Natural killer cell (primary cell): ENCODE results near the gene PRKAG2. TPM values are rescaled to one million over a fixed set of nuclear protein-coding genes. Genes with fewer than 3 reads are reported as not detected.

Experiments
- ATAC-seq, 3 donors: fragments of 150-1000 bp in 2 of 3; fragments of 200-7000 bp in 1 of 3; cut with Tn5 transposase; 1 replicate in 1 of 3; 2 replicates in 2 of 3; pipeline ENCODE4 v1.10.0; 2021; ENCODE audit warnings: mild to moderate bottlenecking in 2 of 3, moderate library complexity in 2 of 3
- DNase-seq, 2 donors: peaks; one replicate each; pipeline versions ENCODE4 v3.0.0 to v3.0.0-alpha.2; 2013 to 2021; ENCODE audit warnings: mixed read lengths in 1 of 2
- H3K27ac ChIP-seq: one replicate; pipeline ENCODE4 v1.5.1; 2013; ENCODE audit warnings: mild to moderate bottlenecking, low read length
- H3K27me3 ChIP-seq: one replicate; pipeline ENCODE4 v1.6.1; 2013; ENCODE audit warnings: low read length; ENCODE audit not compliant: control insufficient read depth, insufficient read depth
- H3K36me3 ChIP-seq: one replicate; pipeline ENCODE4 v1.6.1; 2013; ENCODE audit warnings: low read length; ENCODE audit not compliant: control insufficient read depth, insufficient read depth
- H3K4me1 ChIP-seq: one replicate; pipeline ENCODE4 v1.6.1; 2013; ENCODE audit warnings: low read length; ENCODE audit not compliant: control insufficient read depth, insufficient read depth
- H3K4me3 ChIP-seq: one replicate; pipeline ENCODE4 v1.5.1; 2013; ENCODE audit warnings: low read length
- H3K9me3 ChIP-seq: one replicate; pipeline ENCODE4 v1.6.1; 2013; ENCODE audit warnings: low read length; ENCODE audit not compliant: control insufficient read depth, insufficient read depth
- H3K27ac Mint-ChIP-seq, 2 donors: one replicate each; pipeline ENCODE4 v1.8.0; 2022; ENCODE audit warnings: mild to moderate bottlenecking in 2 of 2, mixed read lengths in 2 of 2, moderate library complexity in 1 of 2
- H3K27me3 Mint-ChIP-seq, 2 donors: one replicate each; pipeline ENCODE4 v1.8.0; 2022; ENCODE audit warnings: low read depth in 2 of 2, mixed read lengths in 2 of 2
- H3K36me3 Mint-ChIP-seq: one replicate; pipeline ENCODE4 v1.8.0; 2022; ENCODE audit warnings: mixed read lengths
- H3K4me1 Mint-ChIP-seq, 2 donors: one replicate each; pipeline ENCODE4 v1.8.0; 2022; ENCODE audit warnings: mixed read lengths in 2 of 2
- H3K4me3 Mint-ChIP-seq: one replicate; pipeline ENCODE4 v1.8.0; 2022; ENCODE audit warnings: mild to moderate bottlenecking, moderate library complexity, mixed read lengths
- H3K9me3 Mint-ChIP-seq, 2 donors: one replicate each; pipeline ENCODE4 v1.8.0; 2022; ENCODE audit warnings: mixed read lengths in 2 of 2
- WGBS: methylation state at CpG from one replicate; pipeline ENCODE4 v1.1.7; 2013; ENCODE audit warnings: missing lambda C conversion rate; ENCODE audit not compliant: insufficient coverage; 5-methylcytosine and 5-hydroxymethylcytosine counted together
- intact Hi-C: fragments of 100-400 bp; cut with micrococcal nuclease; formaldehyde crosslinking; loops from one replicate; pipeline ENCODE4 v1.14.2; 2022
- total RNA-seq, 4 donors: library from RNA; stranded (reverse); fragments of 120-200 nt in 1 of 4; gene quantifications; one replicate each; pipeline versions ENCODE4 v1.2.3 to v1.2.4, GENCODE V29; 2013 to 2022
- TF ChIP-seq, protein P1 (sequence below): fragments of 200-600 bp; IDR thresholded peaks from one replicate; pipeline ENCODE4 v1.8.0; 2022; ENCODE audit warnings: antibody characterized with exemption

Gene PRKAG2
- total RNA-seq, 3 donors from 2014 or later (not counting 1 experiment from before 2014, with no cell fraction given), result 42.6 to 66.5 (median 64.4) TPM

DNA sequence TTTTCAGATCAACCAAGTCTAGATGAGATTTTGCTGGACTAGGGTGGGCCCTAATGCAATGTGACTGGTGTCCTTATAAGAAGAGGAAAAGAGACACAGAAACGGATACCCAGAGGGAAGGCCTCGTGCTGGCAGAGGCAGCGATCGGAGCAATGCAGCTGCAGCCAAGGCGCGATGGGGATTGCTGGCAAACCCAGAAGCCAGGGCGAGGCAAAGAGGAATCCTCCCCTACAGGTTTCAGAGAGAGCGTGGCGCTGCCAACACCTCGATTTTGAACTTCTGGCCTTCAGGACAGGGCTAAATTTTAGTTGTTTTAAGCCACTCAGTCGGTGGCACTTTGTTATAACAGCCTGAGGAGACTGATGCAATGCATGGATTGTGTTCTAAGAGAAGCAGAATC lies 200.2 kb downstream of the PRKAG2 start:
- Histone ChIP-seq H3K27ac (no peak overlapping the region), H3K4me1 (peaks cover 24% of the 10 kb centered on the region), H3K27me3 (no peaks in the 10 kb centered on the region), H3K4me3 (no peak overlapping the region), H3K36me3 (peaks cover 4% of the 10 kb centered on the region), H3K9me3 (no peaks in the 10 kb centered on the region)
- H3K27ac Mint-ChIP-seq, result no peak overlapping the region
- DNase-seq (no peak), ATAC-seq (no peak)
- TF ChIP-seq, protein P1, sequence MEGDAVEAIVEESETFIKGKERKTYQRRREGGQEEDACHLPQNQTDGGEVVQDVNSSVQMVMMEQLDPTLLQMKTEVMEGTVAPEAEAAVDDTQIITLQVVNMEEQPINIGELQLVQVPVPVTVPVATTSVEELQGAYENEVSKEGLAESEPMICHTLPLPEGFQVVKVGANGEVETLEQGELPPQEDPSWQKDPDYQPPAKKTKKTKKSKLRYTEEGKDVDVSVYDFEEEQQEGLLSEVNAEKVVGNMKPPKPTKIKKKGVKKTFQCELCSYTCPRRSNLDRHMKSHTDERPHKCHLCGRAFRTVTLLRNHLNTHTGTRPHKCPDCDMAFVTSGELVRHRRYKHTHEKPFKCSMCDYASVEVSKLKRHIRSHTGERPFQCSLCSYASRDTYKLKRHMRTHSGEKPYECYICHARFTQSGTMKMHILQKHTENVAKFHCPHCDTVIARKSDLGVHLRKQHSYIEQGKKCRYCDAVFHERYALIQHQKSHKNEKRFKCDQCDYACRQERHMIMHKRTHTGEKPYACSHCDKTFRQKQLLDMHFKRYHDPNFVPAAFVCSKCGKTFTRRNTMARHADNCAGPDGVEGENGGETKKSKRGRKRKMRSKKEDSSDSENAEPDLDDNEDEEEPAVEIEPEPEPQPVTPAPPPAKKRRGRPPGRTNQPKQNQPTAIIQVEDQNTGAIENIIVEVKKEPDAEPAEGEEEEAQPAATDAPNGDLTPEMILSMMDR, result no peak
- no peaks in the 10 kb centered on the region for H3K9me3 Mint-ChIP-seq
- intact Hi-C loops, result no loop called here
- 87% methylated on average over 11 of the region's 11 CpGs for WGBS
- H3K4me1 Mint-ChIP-seq, result peaks cover 34 to 48% of the 10 kb centered on the region in 2 donors
- H3K36me3 Mint-ChIP-seq, result no peaks in the 10 kb centered on the region
- H3K4me3 Mint-ChIP-seq, result no peak overlapping the region
- no peaks in the 10 kb centered on the region for H3K27me3 Mint-ChIP-seq

DNA sequence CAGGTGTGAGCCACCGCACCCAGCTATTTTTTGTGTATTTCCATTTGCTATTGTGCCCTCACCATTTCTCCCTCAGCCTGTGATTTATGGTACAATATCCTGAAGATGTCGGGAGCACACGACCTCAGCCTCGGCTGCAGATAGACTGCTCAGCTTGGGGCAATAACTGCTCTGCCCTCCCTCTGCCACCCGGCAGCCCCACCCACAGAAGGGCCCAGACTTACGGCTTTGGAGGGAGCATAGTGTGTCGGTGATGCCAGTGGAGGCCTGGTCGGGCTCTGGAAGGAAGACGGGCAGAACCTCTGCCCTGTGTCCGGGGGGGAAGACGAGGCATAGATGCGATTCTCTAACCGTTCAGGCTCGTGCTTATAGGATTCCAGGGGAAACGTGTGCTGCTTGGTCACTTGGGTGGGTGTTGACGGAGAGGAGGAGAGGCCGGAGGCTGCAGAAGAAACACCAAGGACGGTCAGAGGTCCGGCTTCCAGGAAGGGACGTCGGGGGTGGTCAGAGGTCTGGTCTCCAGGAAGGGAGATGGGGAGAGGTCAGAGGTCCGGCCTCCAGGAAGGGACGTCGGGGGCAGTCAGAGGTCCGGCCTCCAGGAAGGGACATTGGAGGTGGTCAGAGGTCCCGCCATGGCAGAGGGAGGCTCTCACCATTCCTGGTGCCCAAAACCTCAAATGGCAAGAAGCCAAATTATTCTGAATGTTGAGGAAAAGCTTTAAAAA lies 201.6 kb downstream of the PRKAG2 start:
- DNase-seq, result no peak
- no peaks in the 10 kb centered on the region for H3K9me3 Mint-ChIP-seq
- TF ChIP-seq, protein P1, result no peak
- no peaks in the 10 kb centered on the region for H3K27me3 ChIP-seq
- H3K4me1 Mint-ChIP-seq, result peaks cover 32 to 38% of the 10 kb centered on the region in 2 donors
- H3K27ac Mint-ChIP-seq, result no peak overlapping the region
- H3K27ac ChIP-seq, result no peak overlapping the region
- 93% methylated on average over 26 of the region's 26 CpGs for WGBS
- H3K36me3 ChIP-seq, result peaks cover 4% of the 10 kb centered on the region
- H3K36me3 Mint-ChIP-seq, result no peaks in the 10 kb centered on the region
- H3K9me3 ChIP-seq, result no peaks in the 10 kb centered on the region
- H3K4me1 ChIP-seq, result peaks cover 24% of the 10 kb centered on the region
- no peak overlapping the region for H3K4me3 Mint-ChIP-seq
- ATAC-seq, result no peak
- H3K27me3 Mint-ChIP-seq, result no peaks in the 10 kb centered on the region
- no peak overlapping the region for H3K4me3 ChIP-seq
- intact Hi-C loops, result no loop called here

DNA sequence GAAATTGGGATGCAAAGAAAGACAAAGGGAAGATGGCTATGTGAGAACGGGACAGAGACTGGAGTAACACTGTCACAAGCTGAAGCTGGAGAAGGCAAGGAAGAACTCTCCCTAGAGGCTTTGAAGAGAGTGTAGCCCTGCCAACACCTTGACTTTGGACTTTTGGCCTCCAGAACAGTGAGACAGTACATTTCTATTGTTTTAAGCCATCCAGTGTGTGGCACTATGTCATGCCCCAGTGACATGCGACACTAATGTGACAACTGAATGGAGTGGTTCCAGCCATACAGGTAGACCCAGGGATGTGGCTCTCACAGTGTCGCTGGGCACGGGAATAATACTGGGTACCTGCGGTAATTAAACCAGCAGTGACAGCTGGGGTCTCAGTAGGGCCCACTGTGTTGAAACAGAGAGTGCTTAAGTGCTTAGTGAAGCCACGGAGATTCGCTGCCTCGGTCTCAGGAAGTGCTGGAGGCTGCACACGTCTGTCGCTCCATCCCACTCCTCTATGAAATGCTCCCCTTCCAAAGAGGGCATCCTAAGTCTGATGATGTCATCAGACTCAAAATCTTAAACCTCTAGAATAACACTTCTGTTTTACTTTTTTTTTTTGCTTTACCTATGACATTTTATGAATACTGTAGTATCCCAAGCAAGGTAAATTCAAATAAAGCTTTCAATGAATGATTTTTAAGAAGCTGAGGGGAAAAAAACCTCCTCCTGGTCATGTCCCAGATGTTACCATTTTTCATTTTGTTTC lies 202.6 kb downstream of the PRKAG2 start:
- no peaks in the 10 kb centered on the region for H3K27me3 Mint-ChIP-seq
- intact Hi-C loops, result no loop called here
- peaks cover 34 to 36% of the 10 kb centered on the region in 2 donors for H3K4me1 Mint-ChIP-seq
- no peak overlapping the region for H3K4me3 ChIP-seq
- H3K27ac ChIP-seq, result no peak overlapping the region
- no peak overlapping the region for H3K4me3 Mint-ChIP-seq
- 94% methylated on average over 10 of the region's 10 CpGs for WGBS
- peaks cover 17% of the 10 kb centered on the region for H3K4me1 ChIP-seq
- peaks cover 4% of the 10 kb centered on the region for H3K36me3 ChIP-seq
- H3K9me3 ChIP-seq, result no peaks in the 10 kb centered on the region
- TF ChIP-seq, protein P1, result no peak
- H3K27me3 ChIP-seq, result no peaks in the 10 kb centered on the region
- no peaks in the 10 kb centered on the region for H3K9me3 Mint-ChIP-seq
- DNase-seq, result no peak
- no peaks in the 10 kb centered on the region for H3K36me3 Mint-ChIP-seq
- no peak for ATAC-seq
- no peak overlapping the region for H3K27ac Mint-ChIP-seq
